ENCODE results near the gene HSPB7. TPM values are rescaled to one million over a fixed set of nuclear protein-coding genes. Genes with fewer than 3 reads are reported as not detected.

Gene HSPB7
- 0.05 to 0.14 TPM (median 0.07 TPM) in 4 of 5 replicates, not detected in the other for total RNA-seq (2022; extraction: Qiagen RNA extraction)

DNA sequence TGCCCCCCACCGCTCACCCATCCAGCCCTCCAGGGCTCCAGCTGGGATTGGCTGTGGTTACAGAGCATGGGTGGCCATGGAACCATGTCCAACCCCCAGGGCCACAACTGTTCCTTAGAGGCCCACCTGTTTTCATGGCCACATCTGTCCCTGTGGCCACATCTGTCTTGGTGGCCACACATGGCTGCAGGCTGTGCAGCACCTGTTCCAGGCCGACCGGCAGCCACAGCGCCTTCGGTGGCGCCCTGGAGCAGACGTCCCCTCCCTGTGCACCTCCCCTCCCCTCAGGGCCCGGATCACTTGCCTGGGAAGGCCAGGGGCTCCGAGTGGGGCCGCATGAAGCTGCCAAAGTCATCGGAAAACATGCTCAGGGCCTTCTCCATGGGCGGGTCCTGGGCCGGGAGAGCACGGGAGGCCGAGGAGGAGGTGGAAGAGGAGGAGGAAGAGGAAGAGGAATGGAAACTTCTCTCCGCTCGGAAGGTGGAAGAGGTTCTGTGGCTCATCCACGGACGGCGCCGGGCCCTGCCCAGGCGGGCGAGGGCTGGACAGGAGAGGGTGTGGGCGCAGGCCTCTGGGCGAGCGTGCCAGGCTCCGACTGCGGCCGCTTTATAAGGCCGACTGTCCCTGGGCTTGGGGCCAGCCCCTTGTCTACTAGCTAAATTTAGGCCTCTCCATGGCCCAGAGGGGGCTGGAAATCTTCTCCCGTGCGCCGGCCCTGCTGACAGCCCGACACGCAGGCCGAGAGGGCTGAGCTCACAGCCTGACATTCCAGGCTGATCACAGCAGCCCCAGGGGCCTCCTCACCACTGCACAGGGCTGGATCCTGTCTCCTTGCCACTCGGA is at the start of gene HSPB7:
TSS of gene HSPB7 (minus strand) at position 583 of the 843 bp plus-strand sequence. CDS start at position 503, 80 bp downstream.

DNA sequence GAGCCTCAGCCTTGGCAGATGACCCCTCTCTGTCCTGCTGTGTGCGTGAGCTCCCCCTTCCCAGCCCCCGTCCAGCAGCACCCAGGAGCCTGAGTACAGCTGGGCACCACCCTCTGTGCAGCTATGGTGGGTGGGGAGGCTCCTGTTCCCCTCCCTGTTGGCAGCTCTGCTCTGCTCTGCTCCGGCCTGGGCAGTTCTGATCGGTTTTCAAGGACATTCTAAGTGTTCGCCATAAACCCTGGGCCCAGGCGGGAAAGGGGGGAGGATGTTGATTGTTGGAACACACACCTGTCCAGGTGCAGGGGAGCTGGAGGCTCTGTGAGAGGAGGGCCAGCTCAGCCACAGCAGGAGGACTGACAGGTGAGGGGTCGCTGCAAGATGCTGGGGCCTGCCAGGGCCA is 25.7 kb upstream of the HSPB7 start, which contains the start of gene CLCNKB:
TSS of gene CLCNKB (plus strand) at position 262 of the 400 bp plus-strand sequence. CDS start 711 bp downstream, outside the sequence.

DNA sequence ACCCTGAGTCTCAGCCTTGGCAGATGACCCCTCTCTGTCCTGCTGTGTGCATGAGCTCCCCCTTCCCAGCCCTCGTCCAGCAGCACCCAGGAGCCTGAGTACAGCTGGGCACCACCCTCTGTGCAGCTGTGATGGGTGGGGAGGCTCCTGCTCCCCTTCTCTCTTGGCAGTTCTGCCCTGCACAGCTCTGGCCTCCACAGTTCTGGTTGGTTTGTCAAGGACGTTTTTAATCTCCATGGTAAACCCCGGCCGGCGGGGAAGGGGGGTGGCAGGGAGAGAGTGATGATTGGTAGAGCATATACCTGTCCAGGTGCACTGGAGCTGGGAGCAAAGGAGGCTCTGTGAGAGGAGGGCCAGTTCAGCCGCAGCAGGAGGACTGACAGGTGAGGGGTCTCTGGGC is 3.8 kb upstream of the HSPB7 start, which contains the start of gene CLCNKA:
TSS of gene CLCNKA (plus strand) at position 356 of the 400 bp plus-strand sequence. CDS start 584 bp downstream, outside the sequence.

DNA sequence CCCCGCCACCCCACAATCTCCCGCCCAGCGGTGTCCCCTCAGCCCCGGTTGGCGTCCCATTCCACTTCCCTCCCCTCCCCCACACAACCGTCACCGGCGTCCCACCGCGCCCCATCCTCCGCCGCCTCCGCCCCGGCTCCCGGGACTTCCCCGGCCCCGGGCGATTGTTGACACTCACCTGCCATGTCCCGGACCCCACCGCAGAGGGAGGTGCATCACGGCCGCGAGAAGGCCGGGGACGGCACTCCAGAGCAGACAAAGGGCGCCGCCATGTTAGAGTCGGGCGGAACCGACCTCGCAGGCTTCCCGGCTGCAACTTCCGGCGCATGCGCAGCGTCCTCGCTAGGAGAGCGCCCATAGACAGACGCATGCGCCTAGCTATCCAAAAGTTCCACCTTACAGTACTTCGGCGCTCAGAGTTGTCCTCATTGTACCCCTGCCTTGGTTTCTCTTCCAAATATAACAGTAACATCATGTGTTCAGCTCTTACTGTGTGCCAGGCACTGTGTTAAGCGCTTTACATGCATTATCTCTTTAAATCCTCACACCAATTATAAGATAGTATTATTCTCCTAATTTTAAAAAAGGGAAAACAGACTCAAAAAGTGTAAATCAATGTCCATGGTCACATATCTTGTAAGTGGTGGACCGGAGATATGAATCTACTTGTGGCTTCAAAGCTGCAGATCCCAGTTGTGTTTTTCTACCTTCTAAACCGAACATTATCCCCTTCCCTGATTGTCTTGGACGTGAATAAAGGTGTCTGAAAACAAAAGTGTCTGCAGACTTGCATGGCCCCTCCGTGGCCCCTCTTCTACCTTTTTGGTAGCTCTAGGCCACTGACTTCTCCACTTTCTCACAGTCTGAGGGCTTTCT is 41.8 kb downstream of the HSPB7 start, which contains the start of gene ZBTB17:
TSS of gene ZBTB17 (minus strand) at position 297 of the 876 bp plus-strand sequence. CDS start 27,606 bp downstream, outside the sequence.

Other genes starting within 250 kb of the HSPB7 start
- gene UQCRHL, start 210.4 kb downstream of the HSPB7 start, total RNA-seq (2022; extraction: Qiagen RNA extraction): 5.9 to 8.7 TPM (median 6.2 TPM) in 5 replicates
- gene SPEN, start 170.3 kb downstream of the HSPB7 start, total RNA-seq (2022; extraction: Qiagen RNA extraction): 34.2 to 46.9 TPM (median 38.3 TPM) in 5 replicates
- 10.2 to 12.9 TPM (median 11.9 TPM) in 5 replicates for gene ZBTB17, start 41.9 kb downstream of the HSPB7 start, total RNA-seq (2022; extraction: Qiagen RNA extraction)
- not detected in 5 replicates for gene SRARP, start 13.8 kb downstream of the HSPB7 start, total RNA-seq (2022; extraction: Qiagen RNA extraction)
- gene CLCNKA, start 4.0 kb upstream of the HSPB7 start, total RNA-seq (2022; extraction: Qiagen RNA extraction): 0.03 to 0.06 TPM (median 0.06 TPM) in 3 of 5 replicates, not detected in the others
- gene CLCNKB, start 25.7 kb upstream of the HSPB7 start, total RNA-seq (2022; extraction: Qiagen RNA extraction): 0.07 to 0.08 TPM in 2 of 5 replicates, not detected in the others
- 13.8 to 19.9 TPM (median 17.8 TPM) in 5 replicates for gene FAM131C, start 55.6 kb upstream of the HSPB7 start, total RNA-seq (2022; extraction: Qiagen RNA extraction)
- gene EPHA2, start 138.0 kb upstream of the HSPB7 start, total RNA-seq (2022; extraction: Qiagen RNA extraction): 119 to 130 TPM (median 123 TPM) in 5 replicates
- 5.1 to 6.4 TPM (median 6.0 TPM) in 5 replicates for gene ARHGEF19, start 194.6 kb upstream of the HSPB7 start, total RNA-seq (2022; extraction: Qiagen RNA extraction)
- gene CPLANE2, start 219.1 kb upstream of the HSPB7 start, total RNA-seq (2022; extraction: Qiagen RNA extraction): 2.0 to 4.9 TPM (median 3.7 TPM) in 5 replicates

Measured in A549 treated with Hydrocortisone at 1 μM for 4 hours (cell line).